HG03565 (cell line): Measurements from ENCODE around the gene RUBCNL.
A peak's percentile ranks its signal among the peaks of the same experiment; 100 is the strongest.
"Not testable (repeated sequence)": the region's sequence is repeated elsewhere in the genome, so short reads cannot be mapped to it uniquely, and the experiment has no call there.

ENCODE experiments used
- ATAC-seq: cut with Tn5 transposase; IDR thresholded peaks from one replicate; pipeline ENCODE4 v1.9.1; 2021; ENCODE audit warnings: mild to moderate bottlenecking, moderate library complexity; ENCODE audit not compliant: unreplicated experiment

The RUBCNL gene

GRCh38 chr13:46387064-46387851 is at the start of gene RUBCNL:
Gene RUBCNL, minus strand, starts transcription at chr13:46387252. Its CDS starts 14,777 bp downstream, at chr13:46372475.
- no peak for ATAC-seq

- not testable (repeated sequence) for ATAC-seq
Measured at GRCh38 chr13:46429558-46429957, 42.5 kb upstream of the RUBCNL start.

- no peak for ATAC-seq
Measured at GRCh38 chr13:46405457-46405856, 18.4 kb upstream of the RUBCNL start.

- ATAC-seq = no peak
Measured at GRCh38 chr13:46404733-46405100, 17.7 kb upstream of the RUBCNL start.

GRCh38 chr13:46403851-46404732 is 17.0 kb upstream of the RUBCNL start:
- ATAC-seq = no peak

- ATAC-seq = no peak
Measured at GRCh38 chr13:46402178-46402577, 15.1 kb upstream of the RUBCNL start.

GRCh38 chr13:46401432-46401831 is 14.4 kb upstream of the RUBCNL start:
- ATAC-seq = peak; percentile 51

- ATAC-seq = no peak
Measured at GRCh38 chr13:46396341-46396740, 9.3 kb upstream of the RUBCNL start.

GRCh38 chr13:46392967-46393366 is 5.9 kb upstream of the RUBCNL start:
- peak; percentile 60 for ATAC-seq

GRCh38 chr13:46389457-46390451 is 2.7 kb upstream of the RUBCNL start:
- ATAC-seq = peak; percentile 38

- ATAC-seq = no peak
Measured at GRCh38 chr13:46388846-46389245, 1.8 kb upstream of the RUBCNL start.

- ATAC-seq = no peak
Measured at GRCh38 chr13:46388308-46388707, 1.3 kb upstream of the RUBCNL start.

- ATAC-seq = no peak
Measured at GRCh38 chr13:46386392-46387063, 524 bp downstream of the RUBCNL start.

GRCh38 chr13:46385946-46386345 is 1.1 kb downstream of the RUBCNL start:
- ATAC-seq = no peak

GRCh38 chr13:46383383-46383782 is 3.7 kb downstream of the RUBCNL start:
- no peak for ATAC-seq

- ATAC-seq = peak; percentile 39
Measured at GRCh38 chr13:46382224-46382623, 4.8 kb downstream of the RUBCNL start.

- no peak for ATAC-seq
Measured at GRCh38 chr13:46380242-46380641, 6.8 kb downstream of the RUBCNL start.

- no peak for ATAC-seq
Measured at GRCh38 chr13:46379611-46380010, 7.4 kb downstream of the RUBCNL start.

- no peak for ATAC-seq
Measured at GRCh38 chr13:46378411-46378810, 8.6 kb downstream of the RUBCNL start.

- peak; percentile 25 for ATAC-seq
Measured at GRCh38 chr13:46377554-46377953, 9.5 kb downstream of the RUBCNL start.
